ENCODE measurements around the gene MSANTD1.

MSANTD1 gene

DNA sequence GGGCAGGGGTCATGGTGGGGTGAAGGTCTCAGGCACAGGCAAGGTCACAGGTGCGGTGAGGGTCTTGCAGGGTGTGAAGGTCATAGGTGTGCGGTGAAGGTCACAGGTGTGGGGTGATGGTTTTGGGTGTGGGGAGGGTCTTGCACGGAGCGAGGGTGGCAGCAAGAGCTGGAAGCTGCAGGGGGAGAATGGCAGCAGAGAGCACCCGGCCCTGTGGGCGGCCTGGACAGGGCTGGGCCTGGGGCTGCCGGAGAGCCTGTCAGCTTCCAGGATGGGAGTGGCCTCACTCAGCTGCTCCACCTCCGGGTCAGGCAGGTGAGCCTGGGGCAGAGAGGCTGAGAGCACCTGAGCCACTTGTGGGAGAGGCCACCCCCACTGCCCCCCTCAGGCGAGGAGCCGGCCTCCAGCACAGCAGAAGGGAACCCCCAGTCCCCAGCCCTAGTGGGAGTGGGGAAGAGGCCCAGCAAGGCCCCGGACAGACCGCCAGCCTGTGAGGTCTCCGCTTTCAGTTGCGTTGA is 1.5 kb downstream of the MSANTD1 start:
- no peak for DNase-seq

DNA sequence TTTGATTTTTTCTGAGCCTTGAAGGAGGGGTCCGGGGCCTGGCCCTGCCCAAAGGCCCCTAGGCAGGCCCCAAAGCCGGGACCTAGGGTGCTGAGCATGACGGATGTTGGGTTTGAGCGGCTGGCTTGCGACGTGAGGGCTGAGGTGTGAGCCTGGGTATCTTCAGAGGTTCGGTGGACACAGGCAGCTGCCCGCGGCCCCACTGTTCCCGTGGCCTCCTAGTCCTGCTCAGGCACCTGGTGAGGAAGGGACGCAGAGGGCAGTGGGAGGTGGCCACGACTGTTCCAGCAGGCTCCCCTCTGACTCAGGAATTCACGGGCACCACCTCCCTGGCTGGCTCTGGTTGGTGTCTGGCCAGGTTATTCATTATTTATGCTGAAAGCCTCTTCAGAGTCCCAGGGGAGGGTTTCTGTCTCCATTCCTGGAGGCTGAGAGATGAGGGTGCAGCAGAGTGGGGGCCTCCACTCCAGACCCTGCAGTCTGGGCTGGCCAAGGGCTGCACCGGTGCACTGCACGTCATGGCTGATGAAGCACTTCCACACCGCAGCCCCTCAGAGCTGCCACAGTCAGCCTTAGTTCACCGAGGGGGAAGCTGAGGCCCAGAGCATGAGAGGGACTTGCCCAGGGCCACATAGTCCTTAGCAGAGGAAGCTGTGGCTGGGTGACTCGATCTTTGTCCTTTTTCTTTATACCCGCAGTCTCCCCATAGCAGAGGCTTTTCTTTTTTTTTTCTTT is 2.2 kb downstream of the MSANTD1 start:
- no peak for DNase-seq

DNA sequence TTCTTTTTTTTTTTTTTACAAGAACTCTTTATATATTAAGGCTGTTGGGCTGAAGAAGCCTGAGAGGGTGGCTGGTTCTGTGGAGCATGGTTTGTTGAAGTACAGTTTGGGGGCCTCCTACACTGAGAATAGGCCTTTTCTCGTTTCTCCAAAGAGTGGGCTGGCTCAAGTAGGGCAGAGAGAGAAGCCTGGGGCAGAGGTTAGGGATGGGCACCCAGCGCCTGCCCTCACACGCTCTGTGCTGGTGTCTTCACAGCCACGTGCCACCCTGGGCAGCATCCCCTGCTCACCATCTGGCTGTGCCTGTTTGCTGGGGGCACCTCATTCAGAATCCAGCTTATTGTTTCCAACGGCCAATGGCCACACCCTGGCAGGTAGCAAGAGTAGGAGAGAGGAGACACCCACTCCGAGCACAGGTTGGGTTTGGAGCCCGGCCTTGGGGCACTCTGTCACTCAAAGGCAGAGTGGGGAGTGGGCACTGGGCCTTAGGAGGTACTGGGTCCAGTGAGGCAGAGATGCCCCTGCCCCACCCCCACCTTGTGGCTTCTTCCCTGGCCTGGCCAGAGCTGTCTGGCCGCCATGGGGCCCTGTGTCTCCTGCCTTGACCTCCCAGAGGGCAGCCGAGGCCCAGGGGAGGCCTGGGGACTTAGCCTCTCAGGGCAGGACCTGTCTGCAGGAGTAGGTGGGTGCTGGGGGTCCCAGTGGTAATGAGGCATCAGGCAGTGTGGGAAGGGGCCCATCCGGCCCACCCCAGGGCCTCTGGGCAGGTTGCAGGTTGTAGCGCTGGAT is 2.9 kb downstream of the MSANTD1 start:
- DNase-seq, result no peak

DNA sequence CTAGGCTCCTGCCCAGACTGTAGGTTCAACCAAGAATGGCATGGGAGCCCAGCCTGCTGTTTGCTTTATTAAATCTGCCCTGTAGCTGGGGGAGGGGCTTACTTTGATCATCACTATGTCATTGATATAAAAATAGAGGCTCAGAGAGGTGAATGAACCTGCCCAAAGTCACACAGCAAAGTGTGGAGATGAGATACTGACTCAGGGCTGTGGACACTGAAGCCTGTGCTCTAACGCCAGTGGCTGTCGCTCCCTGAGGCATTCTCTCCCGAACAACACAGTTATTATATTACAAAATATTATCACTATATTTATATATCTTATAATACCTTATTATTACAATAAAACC is 3.5 kb downstream of the MSANTD1 start:
- no peak for DNase-seq

DNA sequence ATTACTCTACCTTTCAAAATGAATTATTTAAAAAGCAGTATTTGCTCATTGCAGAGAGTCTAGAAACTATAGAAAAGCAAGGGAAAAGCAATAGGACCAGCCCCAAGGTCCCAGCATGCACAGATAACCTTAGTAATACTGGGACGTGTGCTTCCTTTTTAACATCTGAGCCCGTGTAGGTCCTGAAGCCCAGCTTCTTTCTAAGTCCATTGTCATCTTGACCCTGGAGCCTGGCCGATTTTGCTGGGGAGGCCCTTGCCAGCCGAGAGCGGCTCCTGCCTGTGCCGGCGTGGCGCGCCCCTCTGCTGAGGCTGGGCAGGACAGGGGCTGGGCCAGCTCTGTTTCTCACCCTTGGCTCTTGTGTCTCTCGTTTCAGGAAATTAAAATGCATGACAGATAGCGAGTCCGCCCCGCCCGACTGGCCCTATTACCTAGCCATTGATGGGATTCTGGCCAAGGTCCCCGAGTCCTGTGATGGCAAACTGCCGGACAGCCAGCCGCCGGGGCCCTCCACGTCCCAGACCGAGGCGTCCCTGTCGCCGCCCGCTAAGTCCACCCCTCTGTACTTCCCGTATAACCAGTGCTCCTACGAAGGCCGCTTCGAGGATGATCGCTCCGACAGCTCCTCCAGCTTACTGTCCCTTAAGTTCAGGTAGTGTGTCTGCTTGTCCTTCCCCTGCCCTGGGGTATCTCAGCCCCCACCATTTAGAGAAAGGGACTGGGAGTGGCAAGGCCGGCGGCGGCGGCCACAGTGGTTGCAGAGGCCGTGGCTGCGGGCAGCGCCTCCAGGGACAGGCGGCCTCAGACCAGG is 4.1 kb downstream of the MSANTD1 start:
- no peak for DNase-seq

DNA sequence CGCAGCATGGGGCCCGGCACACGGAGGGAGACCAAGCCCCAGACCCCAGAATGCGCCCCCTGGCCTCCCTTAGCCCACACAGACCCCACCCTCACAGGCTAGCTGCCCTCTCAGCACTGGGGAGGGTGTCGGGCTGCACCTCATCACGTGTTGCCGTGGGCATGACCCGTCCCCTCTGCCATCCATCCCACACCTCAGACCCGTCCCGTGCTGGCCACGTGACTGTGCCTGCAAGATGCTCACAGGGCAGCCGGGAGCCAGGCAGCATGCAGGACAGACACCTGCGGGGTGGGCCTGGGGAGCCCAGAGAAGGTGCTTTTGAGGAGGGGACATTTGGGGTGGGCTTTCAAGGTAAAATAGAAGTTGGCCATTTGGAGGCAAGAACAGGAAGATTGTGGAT is 4.8 kb downstream of the MSANTD1 start:
- no peak for DNase-seq

DNA sequence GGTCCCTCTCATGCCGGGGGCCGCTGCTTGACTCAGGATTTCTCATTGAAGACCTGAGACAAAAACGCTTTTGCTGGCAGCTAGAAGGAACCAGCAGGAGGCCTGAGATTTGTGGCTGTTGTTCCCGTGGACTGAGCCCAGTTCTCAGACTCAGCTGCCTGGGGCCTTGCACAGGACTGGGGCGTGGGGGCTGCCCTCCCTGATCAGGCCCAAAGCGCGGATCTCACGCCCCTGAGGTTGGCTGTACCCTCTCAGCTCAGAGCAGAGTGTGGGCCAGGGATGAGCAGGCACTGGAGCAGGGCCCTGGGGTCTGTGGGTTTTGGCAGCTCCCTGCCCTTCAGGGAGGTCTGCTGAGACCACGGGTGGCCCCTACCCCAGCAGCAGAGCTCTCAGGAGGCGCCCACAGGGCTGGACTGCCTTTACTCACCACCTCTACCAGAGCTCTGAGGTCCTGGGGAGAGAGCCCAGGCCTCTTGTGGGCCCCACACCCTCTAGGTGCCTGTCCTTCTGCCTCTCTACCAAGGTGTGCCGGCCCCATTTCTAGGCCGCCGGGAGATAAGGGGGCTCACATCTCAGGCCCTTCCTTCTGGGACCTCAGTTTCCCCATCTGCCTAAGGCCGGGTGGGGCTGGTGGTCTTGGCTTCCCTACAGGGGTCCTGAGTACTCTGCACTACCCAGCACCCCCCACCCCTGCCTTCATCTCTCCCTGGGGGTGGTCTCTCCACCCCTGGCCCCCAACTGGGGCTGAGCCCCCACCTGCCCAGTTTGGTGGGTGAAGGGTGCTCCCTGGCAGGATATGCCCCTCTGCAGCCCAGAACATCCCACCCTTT is 5.6 kb downstream of the MSANTD1 start:
- no peak for DNase-seq

DNA sequence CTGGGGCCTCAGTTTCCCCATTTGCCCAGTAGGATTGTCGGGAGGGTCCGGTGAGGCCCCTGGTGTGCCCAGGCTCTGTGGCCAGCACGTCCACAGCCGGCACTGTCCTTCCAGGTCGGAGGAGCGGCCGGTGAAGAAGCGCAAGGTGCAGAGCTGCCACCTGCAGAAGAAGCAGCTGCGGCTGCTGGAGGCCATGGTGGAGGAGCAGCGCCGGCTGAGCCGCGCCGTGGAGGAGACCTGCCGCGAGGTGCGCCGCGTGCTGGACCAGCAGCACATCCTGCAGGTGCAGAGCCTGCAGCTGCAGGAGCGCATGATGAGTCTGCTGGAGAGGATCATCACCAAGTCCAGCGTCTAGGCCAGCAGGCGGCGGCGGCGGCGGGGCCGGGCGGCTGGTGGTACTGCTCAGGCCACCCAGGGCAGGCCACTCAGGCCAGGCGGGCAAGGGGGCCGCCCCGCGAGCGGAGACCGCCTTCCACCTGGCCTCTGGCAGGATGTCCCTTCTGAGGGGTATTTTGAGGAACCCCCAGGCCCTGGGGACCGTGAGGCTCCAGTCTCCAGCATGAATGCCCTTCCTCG is 6.7 kb downstream of the MSANTD1 start:
- no peak for DNase-seq

DNA sequence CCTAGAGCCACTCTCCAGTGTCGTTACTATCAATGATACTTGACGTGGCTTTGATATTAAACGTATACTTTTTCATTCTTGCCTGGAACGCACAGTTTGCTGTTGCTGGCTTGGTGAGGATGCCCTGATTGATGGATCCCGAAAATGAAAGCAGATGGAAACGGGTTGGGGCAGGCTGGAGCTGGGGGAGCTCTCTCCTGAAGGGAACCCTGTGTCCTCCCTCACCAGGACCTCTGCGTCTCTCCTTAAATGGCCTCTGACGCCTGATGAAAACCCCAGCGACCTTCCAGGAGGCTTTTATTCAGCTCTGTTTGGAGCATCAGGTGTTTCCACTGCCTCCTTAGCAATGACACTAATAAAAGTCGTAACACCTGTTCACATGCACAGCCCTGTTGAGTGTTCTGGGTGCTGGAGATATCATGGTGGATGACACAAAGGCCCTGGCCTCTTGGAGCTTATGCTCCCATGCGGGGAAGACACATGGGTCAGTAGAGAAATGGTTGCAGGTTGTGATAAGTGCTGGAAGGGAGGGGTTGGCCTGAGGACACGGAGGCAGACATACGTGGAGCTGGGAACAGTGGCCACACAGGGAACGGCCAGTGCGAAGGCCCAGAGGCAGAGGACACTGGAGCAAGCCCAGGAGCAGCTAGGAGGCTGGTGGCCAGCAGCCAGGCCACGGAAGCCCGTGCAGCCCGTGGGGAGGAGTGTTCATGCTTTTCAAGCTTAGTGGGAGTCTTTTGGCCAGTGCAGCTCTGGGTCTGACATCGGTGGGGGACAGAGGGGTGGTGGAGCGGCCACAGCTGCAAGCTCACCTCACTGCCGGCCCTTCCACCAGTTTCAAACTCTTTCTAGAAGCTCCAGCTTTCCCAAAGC is 7.5 kb downstream of the MSANTD1 start:
- DNase-seq, result no peak

DNA sequence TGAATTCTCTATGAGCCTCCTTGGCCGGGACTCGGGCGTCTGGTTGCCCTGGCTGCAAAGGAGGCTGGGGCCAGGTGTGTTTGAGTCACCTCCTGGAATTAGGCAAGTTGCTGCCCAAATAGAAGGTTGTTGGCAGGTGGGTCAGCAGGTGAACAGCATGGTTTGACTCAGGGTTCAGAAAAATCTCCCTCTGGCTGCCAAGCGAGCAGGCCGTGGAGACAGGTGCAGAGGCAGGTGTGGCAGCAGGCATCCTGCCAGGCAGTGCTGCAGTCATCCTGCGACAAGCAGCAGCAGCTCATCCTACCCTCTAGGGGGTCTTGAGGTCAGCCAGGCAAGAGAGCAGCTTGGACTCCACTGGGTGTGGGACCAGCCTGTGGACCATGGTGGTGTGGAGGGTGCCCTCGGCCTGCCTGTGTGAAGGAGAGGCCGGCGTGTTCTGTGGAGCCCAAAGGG is 8.2 kb downstream of the MSANTD1 start:
- no peak for DNase-seq

DNA sequence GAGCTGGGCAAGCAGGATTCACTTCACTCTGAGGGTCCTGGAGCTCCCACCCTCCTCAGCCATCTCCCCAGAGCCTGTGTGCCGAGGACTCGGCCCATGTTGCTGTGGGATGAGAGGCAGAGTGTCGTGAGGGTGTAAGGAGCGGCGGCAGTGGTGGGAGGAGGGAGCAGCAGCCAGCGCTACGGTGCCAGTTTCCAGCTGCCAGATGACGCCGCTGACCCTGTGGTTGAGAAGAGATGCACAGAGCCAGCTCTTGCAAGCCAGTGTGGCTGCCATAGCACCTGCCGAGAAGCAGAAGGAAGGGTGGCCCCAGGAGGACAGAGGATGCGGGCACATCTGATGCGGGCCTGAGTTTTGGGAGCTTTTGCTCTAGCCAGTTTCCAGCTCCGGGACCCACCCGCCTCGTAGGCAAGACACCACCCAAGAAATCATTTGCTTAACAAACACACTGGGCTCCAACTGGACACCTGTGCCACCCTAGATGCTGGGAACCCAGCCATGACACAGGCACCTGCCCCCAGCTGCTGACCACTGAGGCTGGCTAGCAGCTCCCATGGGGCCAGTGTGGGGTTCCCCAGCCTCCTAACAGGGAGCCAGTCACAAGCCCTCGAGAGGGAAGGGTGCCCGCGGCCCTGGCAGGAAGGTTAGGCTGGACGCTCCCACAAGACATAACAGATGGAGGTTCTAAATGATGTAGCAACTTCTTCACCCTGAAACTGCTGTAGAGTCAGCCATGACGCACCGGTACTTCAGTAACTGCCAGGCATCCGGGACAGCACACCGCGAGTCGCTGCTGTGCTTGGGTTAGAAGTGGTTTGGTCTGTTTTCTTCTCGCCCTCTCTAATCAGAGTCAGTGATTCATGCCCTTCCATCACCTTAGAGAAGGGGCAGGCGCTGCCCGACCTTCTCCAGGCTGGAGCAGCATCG is 8.9 kb downstream of the MSANTD1 start:
- no peak for DNase-seq

DNA sequence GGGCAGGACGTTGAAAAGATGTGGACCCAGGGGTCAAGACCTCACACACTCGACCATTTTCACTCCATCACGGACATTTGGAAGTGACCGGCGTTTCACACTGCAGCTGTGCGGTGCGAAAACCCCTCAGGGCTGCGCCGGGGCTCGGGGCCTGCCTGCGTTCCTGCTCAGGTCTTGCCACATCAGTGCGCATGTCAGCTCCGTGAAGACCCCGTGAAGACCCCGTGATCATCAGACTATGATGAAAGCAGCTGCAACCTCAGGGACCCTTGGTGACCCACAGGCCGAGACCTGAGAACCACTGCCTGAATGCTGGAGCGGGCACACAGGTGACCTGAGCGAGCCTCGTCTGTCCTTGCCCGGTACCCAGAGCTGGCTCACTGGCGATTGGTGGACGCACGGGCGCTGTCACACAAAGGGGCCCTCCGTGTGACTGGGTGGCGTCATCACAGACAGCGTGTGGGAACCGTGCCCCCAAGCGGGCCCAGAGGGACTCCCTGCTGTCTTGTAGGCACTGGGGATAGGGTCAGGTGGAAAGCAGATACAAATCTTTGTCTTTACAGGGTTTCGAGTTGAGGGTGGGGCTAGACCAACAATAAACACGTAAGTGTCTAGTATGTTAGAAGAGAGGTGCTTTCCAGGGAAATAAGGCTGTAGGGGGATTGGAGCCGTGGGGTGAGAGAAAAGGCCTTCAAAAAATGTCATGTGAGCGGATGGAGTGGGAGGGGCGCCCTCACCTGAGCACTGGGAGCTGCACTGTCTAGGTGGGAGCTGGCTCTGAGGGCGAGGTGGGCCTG is 12.7 kb downstream of the MSANTD1 start:
- DNase-seq, result no peak

DNA sequence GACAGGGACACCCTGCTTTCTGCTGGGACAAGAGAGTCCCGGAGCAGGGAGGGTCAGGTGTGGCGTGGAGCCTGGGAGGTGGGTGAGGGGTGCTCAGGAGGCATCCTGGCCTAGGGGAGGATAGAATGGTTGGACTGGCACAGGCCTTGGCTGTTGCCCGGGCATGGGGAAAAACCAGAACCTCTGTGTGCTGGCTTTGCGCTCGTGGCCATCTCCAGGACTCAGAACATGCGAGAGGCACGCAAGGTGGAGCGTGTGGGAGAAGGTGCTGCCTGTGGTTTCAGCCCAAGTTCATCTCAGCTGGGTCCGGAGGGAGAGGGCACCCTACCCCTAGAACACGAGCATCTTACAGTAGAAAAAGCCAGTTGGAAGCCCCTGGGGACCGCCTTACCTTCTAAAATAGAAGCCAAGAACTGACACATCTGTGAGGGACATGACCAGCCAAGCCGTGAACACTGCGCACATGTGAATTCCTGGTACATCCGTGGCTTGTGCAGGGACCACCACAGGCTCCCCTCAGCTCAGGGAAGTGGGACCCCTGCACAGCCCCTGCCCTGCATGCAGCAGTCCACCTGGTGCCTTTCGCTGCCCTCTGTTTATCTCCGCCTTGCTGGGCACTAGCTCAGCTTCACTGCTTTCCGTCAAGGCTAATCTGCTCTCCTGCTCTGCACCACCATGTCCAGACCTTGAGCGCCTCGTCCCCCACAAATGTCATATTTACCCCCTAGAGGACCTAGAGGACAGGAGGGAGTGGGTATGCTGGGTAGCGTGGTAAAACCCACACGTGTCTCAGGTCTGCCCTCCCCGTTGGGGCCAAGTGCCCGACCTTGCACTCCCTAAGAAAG is 13.5 kb downstream of the MSANTD1 start:
- DNase-seq, result no peak

DNA sequence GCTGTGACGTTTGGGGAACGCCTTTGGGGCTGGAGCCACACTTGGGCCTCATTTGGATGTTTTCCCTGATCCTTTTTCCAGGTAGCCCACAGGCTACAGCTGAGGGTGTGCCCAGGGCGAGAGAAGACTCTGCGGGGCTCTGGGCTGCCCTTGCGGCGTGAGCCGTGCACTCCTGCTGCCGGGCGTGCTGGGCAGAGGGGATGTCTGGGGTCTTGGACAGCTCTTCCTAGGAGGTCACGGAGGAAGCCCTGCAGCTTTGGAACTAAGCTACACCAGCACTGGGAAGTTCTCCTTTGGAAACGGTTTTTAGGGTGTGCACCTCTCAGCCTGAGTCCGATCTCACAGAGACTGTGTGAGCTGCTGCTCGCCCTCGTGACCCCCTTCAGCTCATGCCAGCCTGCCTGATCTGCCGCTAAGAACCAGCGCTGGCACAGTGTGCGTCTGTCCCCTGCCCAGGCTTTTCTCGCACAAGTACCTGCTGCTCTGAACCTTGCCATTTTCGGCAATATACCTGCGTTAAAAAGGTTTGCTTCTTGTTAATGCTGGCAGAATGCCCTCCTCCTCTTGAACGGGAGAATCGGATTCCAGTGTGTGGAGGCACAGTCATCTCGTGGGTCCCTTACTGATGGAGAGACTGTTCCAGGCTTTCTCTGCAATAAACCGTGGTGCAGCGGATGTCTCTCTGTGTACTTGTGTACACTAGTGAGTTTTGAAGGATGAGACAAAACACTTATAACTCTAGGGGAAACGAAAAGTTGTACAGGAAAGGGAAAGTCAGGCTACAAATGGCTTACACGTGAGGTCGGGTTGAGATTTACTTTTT is 14.3 kb downstream of the MSANTD1 start:
- no peak for DNase-seq

DNA sequence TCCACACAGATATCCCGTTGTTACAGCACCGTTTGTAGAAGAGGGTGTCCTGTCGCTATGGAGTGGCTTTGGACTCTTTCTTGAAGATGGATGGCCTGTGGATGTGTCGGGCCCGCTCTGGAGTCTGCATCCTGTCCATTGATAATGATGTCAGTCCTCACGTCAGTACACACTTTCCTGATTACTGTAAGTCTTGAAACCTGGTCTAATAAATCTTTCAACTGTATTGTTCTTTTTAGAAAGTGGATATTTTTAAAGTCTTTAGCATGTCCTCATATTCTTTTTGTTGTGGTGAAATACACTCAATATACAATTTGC is 14.9 kb downstream of the MSANTD1 start:
- no peak for DNase-seq

DNA sequence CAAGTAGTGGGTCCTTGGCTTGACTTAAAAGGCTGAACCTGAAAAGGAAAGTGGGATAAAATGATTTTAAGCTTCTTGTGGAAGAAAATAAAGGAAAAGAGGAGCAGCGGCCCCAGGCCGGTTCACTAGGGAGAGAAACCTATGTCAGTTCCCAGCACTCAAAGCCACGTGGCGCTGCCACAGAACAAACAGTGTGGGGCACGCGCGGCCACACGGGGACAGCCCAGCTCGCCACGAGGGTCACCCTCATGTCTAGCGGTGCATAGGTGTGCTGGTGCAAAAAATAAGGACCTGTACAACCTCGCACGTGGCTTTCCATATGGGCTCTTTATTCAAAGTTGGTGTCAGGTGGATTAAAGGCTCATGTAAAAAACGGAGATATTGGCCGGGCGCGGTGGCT is 17.1 kb downstream of the MSANTD1 start:
- no peak for DNase-seq

All from CD4-positive, alpha-beta T cell treated with Interleukin-1 beta for 1 hour (primary cell).